CD4-positive, alpha-beta T cell treated with Interleukin-10 for 1 hour (primary cell): Measurements from ENCODE around the gene VAMP5.
A peak's percentile ranks its signal among the peaks of the same experiment; 100 is the strongest.
"Not testable (repeated sequence)": the region's sequence is repeated elsewhere in the genome, so short reads cannot be mapped to it uniquely, and the experiment has no call there.

ENCODE experiments used
- DNase-seq: peaks from one replicate; pipeline ENCODE4 v3.0.0-alpha.2; 2020

The VAMP5 gene

GRCh38 chr2:85551698-85552678 lies 32.2 kb upstream of the VAMP5 start:
- DNase-seq = peak; percentile 93

GRCh38 chr2:85553184-85553583 lies 31.0 kb upstream of the VAMP5 start:
- no peak for DNase-seq

DNA sequence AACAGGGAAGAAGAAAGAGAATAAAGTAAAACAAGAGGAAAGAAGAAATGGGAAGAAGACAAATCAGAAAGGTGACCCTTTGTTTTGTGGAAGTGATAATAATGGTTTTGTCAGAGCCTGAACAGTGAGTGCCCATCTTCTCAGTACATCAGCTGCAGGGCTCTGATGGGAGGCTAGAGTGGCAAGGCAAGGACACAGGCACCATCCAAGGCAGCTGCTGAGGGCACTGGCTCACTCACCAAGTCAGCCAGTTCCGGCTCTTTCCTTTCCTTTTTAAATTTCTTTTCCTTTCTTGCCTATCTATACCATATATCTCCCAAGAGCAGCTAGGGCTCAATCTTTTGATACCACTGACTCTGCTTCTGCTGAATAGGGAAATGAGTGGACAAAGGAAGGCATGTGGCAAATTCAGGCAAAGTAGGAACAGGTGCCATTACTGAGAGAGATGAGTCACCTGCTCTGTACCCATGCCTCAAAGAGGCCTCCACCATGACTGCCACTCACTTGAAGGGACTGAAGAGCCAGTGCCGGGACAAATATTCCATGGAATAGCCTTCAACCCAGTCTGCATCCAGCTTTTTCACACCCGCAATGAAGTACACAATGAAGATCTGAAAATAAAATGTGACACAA lies 29.1 kb upstream of the VAMP5 start:
- no peak for DNase-seq

DNA sequence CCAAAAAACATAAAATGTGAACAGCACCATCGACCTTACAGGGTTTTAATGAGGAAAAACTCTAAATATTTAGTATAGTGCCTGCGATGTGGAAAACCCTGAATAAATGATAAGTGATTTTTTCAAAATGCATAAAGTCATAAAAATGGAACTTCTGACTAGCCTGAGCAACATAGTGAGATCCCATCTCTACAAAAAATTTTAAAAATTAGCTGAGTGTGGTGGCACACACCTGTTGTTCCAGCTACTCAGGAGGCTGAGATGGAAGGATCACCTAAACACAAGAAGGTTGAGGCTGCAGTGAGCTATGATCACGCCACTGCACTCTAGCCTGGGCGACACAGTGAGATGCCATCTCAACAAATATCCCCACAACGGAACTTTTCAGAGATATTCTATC lies 27.1 kb upstream of the VAMP5 start:
- no peak for DNase-seq

DNA sequence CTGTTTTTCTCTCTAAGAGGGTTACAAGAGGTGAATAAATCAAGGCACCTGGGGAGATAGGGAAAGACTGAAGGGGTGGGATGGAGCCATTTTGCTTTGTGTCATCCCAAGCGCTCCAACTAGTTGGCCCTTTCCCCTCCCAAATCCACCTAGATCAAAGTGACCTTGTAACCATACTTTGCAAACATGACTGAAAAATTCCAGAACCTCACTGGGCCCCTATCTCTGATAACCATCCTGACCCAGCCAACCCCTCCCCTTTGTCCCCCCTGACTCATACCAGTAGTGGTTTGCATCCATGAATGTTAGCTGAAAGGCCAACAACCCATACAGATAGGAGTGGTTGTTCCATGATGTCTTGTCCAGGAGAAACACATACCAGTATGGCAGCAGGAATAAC lies 26.1 kb upstream of the VAMP5 start:
- DNase-seq = no peak

GRCh38 chr2:85560403-85560726 lies 23.9 kb upstream of the VAMP5 start:
- DNase-seq = not testable (repeated sequence)

GRCh38 chr2:85560812-85561279 lies 23.4 kb upstream of the VAMP5 start:
- no peak for DNase-seq

- DNase-seq = peak; percentile 96
Measured at GRCh38 chr2:85561280-85562212, 22.7 kb upstream of the VAMP5 start, which contains the start of gene GGCX. GGCX (minus strand) TSS chr2:85561493; CDS start chr2:85561428, 65 bp downstream.

- no peak for DNase-seq
Measured at GRCh38 chr2:85564144-85564563, 20.1 kb upstream of the VAMP5 start.

DNA sequence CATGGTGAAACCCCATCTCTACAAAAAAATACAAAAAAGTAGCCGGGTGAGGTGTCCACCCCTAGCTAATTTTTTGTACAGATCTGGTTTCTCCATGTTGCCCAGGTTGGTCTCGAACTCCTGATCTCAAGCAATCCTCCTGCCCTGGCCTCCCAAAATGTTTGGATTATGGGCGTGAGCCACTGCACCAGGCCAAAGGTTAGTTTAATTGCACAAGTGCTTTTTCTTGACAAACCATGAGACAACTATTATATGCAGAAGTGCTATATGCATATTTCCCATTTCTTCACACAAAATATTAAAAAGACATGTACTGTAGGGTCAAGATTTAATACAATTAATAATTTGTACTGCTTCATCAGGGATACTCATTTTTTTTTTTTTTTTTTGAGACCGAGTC lies 18.0 kb upstream of the VAMP5 start:
- DNase-seq = no peak

DNA sequence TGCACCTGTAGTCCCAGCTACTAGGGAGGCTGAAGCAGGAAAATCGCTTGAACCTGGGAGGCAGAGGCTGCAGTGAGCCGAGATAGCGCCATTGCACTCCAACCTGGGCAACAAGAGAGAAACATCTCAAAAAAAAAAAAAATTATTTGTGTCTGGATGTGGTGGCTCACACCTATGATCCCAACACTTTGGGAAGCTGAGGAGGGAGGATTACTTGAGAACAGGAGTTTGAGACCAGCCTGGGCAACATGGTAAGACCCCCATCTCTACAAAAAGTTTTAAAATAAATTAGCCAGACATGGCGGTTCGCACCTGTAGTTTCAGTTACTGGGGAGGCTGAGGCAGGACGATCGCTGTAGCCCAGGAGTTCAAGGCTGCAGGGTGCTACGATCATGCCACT lies 8.5 kb upstream of the VAMP5 start:
- DNase-seq = no peak

DNA sequence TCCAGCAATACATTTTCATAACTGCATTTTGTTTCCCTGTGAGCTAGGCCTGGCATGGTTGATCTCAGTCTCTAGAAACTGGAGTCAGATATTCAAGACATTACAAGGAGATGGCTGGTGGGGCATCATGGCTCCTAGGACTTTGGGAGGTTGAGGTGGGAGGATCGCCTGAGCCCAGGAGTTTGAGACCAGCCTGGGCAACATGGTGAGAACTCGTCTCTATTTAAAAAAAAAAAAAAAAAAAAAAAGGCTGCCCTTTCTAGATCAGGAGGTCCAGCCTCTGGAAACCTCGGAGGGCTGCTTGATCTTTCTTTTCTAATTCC lies 7.2 kb upstream of the VAMP5 start:
- no peak for DNase-seq

GRCh38 chr2:85577386-85578242 lies 6.6 kb upstream of the VAMP5 start, which contains the start of gene VAMP8:
VAMP8 (plus strand) TSS chr2:85577586; CDS start chr2:85577647, 61 bp downstream.
- peak; percentile 65 for DNase-seq

- peak; percentile 30 for DNase-seq
Measured at GRCh38 chr2:85578243-85579180, 5.7 kb upstream of the VAMP5 start.

GRCh38 chr2:85579266-85579935 lies 4.8 kb upstream of the VAMP5 start:
- no peak for DNase-seq

DNA sequence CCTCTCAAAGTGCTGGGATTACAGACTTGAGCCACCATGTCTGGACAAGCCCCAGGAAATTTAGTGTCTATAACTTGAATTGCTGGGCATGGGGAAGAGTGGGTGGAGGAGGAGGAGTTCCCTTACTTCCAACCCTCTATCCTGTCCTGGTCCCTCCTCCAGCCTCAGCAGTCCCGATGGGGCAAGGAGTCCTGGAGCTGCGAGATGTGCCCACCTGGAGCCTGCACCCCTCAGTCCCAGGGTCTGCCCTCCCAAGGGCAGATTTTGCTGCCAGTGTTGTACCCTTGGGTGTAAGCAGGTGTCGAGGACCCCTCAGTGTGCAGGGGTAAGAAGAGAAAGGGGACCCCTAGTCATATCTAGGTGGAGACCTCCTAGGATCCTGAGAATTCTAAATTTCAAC lies 4.0 kb upstream of the VAMP5 start:
- no peak for DNase-seq

GRCh38 chr2:85582492-85582891 lies 1.7 kb upstream of the VAMP5 start:
- DNase-seq = no peak

- peak; percentile 31 for DNase-seq
Measured at GRCh38 chr2:85583667-85584353, 421 bp upstream of the VAMP5 start.
